Prostate gland (tissue), 2 donors: ENCODE measurements around the gene SYNGR4. TPM values are rescaled to one million over a fixed set of nuclear protein-coding genes. Genes with fewer than 3 reads are reported as not detected.
"Not testable (repeated sequence)": the region's sequence is repeated elsewhere in the genome, so short reads cannot be mapped to it uniquely, and the experiment has no call there.

Source experiments
- DNase-seq: peaks from one replicate; pipeline ENCODE4 v3.0.0-alpha.2; 2019; ENCODE audit warnings: low spot score
- H3K27ac ChIP-seq, 2 donors: fragments of 200-600 bp; sonication (generic); 2 replicates each; pipeline ENCODE4 v1.5.1; 2017 to 2019
- H3K27me3 ChIP-seq: fragments of 200-600 bp; sonication (generic); replicated peaks from 2 replicates; pipeline ENCODE4 v1.5.1; 2019; ENCODE audit not compliant: insufficient read depth
- H3K36me3 ChIP-seq, 2 donors: fragments of 200-600 bp; sonication (generic); 1 replicate in 1 of 2; 2 replicates in 1 of 2; pipeline versions ENCODE4 v1.5.1 to v1.8.1; 2017 to 2019
- H3K4me1 ChIP-seq: fragments of 200-600 bp; sonication (generic); replicated peaks from 2 replicates; pipeline ENCODE4 v1.5.1; 2019
- H3K4me3 ChIP-seq, 2 donors: fragments of 200-600 bp; sonication (generic); 2 replicates each; pipeline ENCODE4 v1.5.1; 2017 to 2019
- H3K9me3 ChIP-seq: fragments of 200-600 bp; sonication (generic); 2 replicates; pipeline ENCODE4 v1.5.1; 2017
- CTCF ChIP-seq, 4 experiments: fragments of 200-600 bp in 2 of 4; fragments of 450-650 bp in 2 of 4; sonication (generic) in 2 of 4; IDR thresholded peaks; 1 replicate in 3 of 4; 2 replicates in 1 of 4; pipeline ENCODE4 v1.5.1; 2016 to 2019; ENCODE audit warnings: antibody characterized with exemption in 4 of 4, mild to moderate bottlenecking in 2 of 4, moderate library complexity in 2 of 4
- POLR2A ChIP-seq: fragments of 450-650 bp; IDR thresholded peaks from one replicate; pipeline ENCODE4 v1.6.1; 2016; ENCODE audit warnings: antibody characterized with exemption, mild to moderate bottlenecking
- POLR2AphosphoS5 ChIP-seq: sonication (generic); formaldehyde crosslinking; IDR thresholded peaks from one replicate; pipeline ENCODE4 v1.6.1; 2017; ENCODE audit warnings: antibody characterized with exemption
- WGBS: methylation state at CpG from one replicate; pipeline ENCODE4 v1.1.5; 2018; 5-methylcytosine and 5-hydroxymethylcytosine counted together
- intact Hi-C: fragments of 100-400 bp; cut with DNase I; formaldehyde crosslinking; loops from one replicate; pipeline ENCODE4 v1.14.2; 2022
- total RNA-seq, 2 donors: library from RNA; depleted of rRNA; stranded (reverse); fragments of >200 nt; gene quantifications; one replicate each; pipeline ENCODE4 v1.1.0, GENCODE V29; 2016

The SYNGR4 gene
- 1 to 10 TPM in 1 of 2 donors, not detected in 1; 2.8 TPM for total RNA-seq

GRCh38 chr19:48363810-48364597 lies at the start of gene SYNGR4, which contains the start of gene TMEM143:
Gene SYNGR4, plus strand, starts transcription at chr19:48364367. Its CDS starts 1,476 bp downstream, at chr19:48365843.
Gene TMEM143, minus strand, starts transcription at chr19:48363940. Its CDS starts 20 bp downstream, at chr19:48363920.
- intact Hi-C loops = loop anchor here (2.0 kb wide), 2 partner anchors 31 to 39 kb away; partner anchors contain the start of gene EMP3
- under 1% methylated on average over 58 of the region's 59 CpGs for WGBS
- Histone ChIP-seq H3K27me3 (no peaks in the 10 kb centered on the region), H3K36me3 (no peaks in the 10 kb centered on the region), H3K27ac (peak within 1 kb of the TSS; percentile 90 to 92), H3K9me3 (no peaks in the 10 kb centered on the region), H3K4me1 (peaks cover 3% of the 10 kb centered on the region), H3K4me3 (peak within 1 kb of the TSS; percentile 40 to 43)
- DNase-seq = peak; percentile 98
- TF ChIP-seq POLR2AphosphoS5 (peak; percentile 100), POLR2A (peak; percentile 43), CTCF (IDR thresholded peaks at IDR 0.05) (peak in 1 of 4 experiments; percentile 30)

- no peaks in the 10 kb centered on the region for H3K4me1 ChIP-seq
- DNase-seq = no peak
- H3K36me3 ChIP-seq = no peaks in the 10 kb centered on the region
- H3K9me3 ChIP-seq = no peaks in the 10 kb centered on the region
- intact Hi-C loops = no loop called here
- no peak overlapping the region for H3K27ac ChIP-seq
- no peak overlapping the region for H3K4me3 ChIP-seq
- WGBS = 74% methylated on average over 7 of the region's 7 CpGs
- TF ChIP-seq POLR2AphosphoS5 = no peak
- no peak for TF ChIP-seq POLR2A
- no peak for TF ChIP-seq CTCF (IDR thresholded peaks at IDR 0.05)
- H3K27me3 ChIP-seq = no peaks in the 10 kb centered on the region
These were observed 48.5 kb upstream of the SYNGR4 start for GRCh38 chr19:48315712-48316111.

- H3K9me3 ChIP-seq, H3K4me1 ChIP-seq, intact Hi-C loops, H3K27ac ChIP-seq, H3K4me3 ChIP-seq, H3K27me3 ChIP-seq, DNase-seq, H3K36me3 ChIP-seq: not testable (repeated sequence)
- WGBS = 46% methylated on average over 9 of the region's 9 CpGs
These were observed 46.5 kb upstream of the SYNGR4 start for GRCh38 chr19:48317708-48317960.

GRCh38 chr19:48318286-48318987 lies 45.7 kb upstream of the SYNGR4 start:
- Histone ChIP-seq H3K36me3 (no peaks in the 10 kb centered on the region), H3K27ac (no peak overlapping the region), H3K9me3 (no peaks in the 10 kb centered on the region), H3K4me3 (no peak overlapping the region), H3K27me3 (no peaks in the 10 kb centered on the region), H3K4me1 (peaks cover 2% of the 10 kb centered on the region)
- DNase-seq = no peak
- WGBS = 95% methylated on average over 21 of the region's 21 CpGs
- intact Hi-C loops = no loop called here
- no peak for TF ChIP-seq POLR2AphosphoS5
- TF ChIP-seq POLR2A = no peak
- TF ChIP-seq CTCF (IDR thresholded peaks at IDR 0.05) = no peak

- peak; percentile 77 for DNase-seq
- Histone ChIP-seq H3K27me3 (no peaks in the 10 kb centered on the region), H3K27ac (peak overlapping the region; percentile 98 to 99), H3K4me3 (no peak overlapping the region), H3K4me1 (peaks cover 2% of the 10 kb centered on the region), H3K9me3 (no peaks in the 10 kb centered on the region), H3K36me3 (no peaks in the 10 kb centered on the region)
- peak; percentile 29 to 85 (median 76) for TF ChIP-seq CTCF (IDR thresholded peaks at IDR 0.05)
- TF ChIP-seq POLR2A = no peak
- TF ChIP-seq POLR2AphosphoS5 = no peak
- 43% methylated on average over 16 of the region's 16 CpGs for WGBS
- intact Hi-C loops = loop anchor here (2.0 kb wide), 1 partner anchor 71 kb away; the partner anchor contains the start of gene KDELR1
These were observed 44.3 kb upstream of the SYNGR4 start for GRCh38 chr19:48319647-48320541.
